ENCODE data around the gene CIAO3. TPM values are rescaled to one million over a fixed set of nuclear protein-coding genes. Genes with fewer than 3 reads are reported as not detected.

Gene CIAO3
- 42.9 and 44.5 TPM in 2 replicates for total RNA-seq (2022)
- percentile 55 among the genes with signal in this experiment for Bru-seq, nascent RNA
- BruChase-seq, experiment 1, labeled RNA remaining after a 2-hour chase: percentile 65 among the genes with signal in this experiment
- BruChase-seq, experiment 2, labeled RNA remaining after a 6-hour chase: percentile 69 among the genes with signal in this experiment
- long read RNA-seq, transcript CIAO3-201 (11 exons, 2,112 nt): major isoform, 29 of 47 reads
- long read RNA-seq, partial matches to known transcripts: 1 of 47 reads
- long read RNA-seq, other reads (novel, unspliced or antisense): 12 of 47 reads

- peak within 1 kb of the TSS; percentile 71 for H3K4me3 Mint-ChIP-seq (ENCODE audit: unreplicated experiment)
- Histone ChIP-seq H3K27me3 (replicated peaks; ENCODE audit: control insufficient read depth, insufficient read depth, low read length) (no peaks in the 10 kb centered on the region), H3K4me3 (ENCODE audit: low read depth, low read length) (peak within 1 kb of the TSS; percentile 69), H3K36me3 (ENCODE audit: control insufficient read depth, insufficient read depth, low read length) (no peaks in the 10 kb centered on the region; the same call in 1 of the 2 replicates), H3K9me3 (no peaks in the 10 kb centered on the region), H3K4me1 (no peaks in the 10 kb centered on the region)
- no peaks in the 10 kb centered on the region for H3K4me1 Mint-ChIP-seq (ENCODE audit: low read depth, unreplicated experiment)
- peaks cover 29% of the 10 kb centered on the region for H3K36me3 Mint-ChIP-seq (ENCODE audit: insufficient read depth, unreplicated experiment)
- DNase-seq: peak; percentile 88 to 94
- intact Hi-C loops (cut with micrococcal nuclease; ENCODE audit: unreplicated experiment): loop anchor here (5.0 kb wide), 1 partner anchor 46 kb away; the partner anchor contains the start of genes CHTF18 and RPUSD1
- H3K27ac Mint-ChIP-seq (ENCODE audit: unreplicated experiment): peak within 1 kb of the TSS; percentile 61
- CTCF ChIA-PET: interaction anchor here (0.6 to 1.0 kb wide), 3 partner anchors 13 to 93 kb away, joined by 4 to 6 read pairs (median 4); no protein-coding TSS in a partner anchor
- no peaks in the 10 kb centered on the region for H3K27me3 Mint-ChIP-seq (ENCODE audit: insufficient read depth, unreplicated experiment)
- BruUV-seq (replicated peaks): TSS peak; percentile 75
- TF ChIP-seq CTCF (IDR thresholded peaks at IDR 0.05; ENCODE audit: insufficient read depth in 1 of 2, low read depth in 1 of 2, low read length in 1 of 2, severe bottlenecking in 1 of 2, unreplicated experiment in 1 of 2): peak; percentile 64 to 87
- no peaks in the 10 kb centered on the region for H3K9me3 Mint-ChIP-seq (ENCODE audit: unreplicated experiment)
- POLR2A ChIA-PET: interaction anchor here (0.5 to 1.6 kb wide), 4 partner anchors 13 to 71 kb away, joined by 3 to 10 read pairs (median 4); partner anchors contain the start of genes CHTF18 and RPUSD1
Observed at GRCh38 chr16:740764-741505, at the start of gene CIAO3. TSS of gene CIAO3 (minus strand) at chr16:740997. CDS start at chr16:740985, 12 bp downstream.

- Histone ChIP-seq H3K36me3 (ENCODE audit: control insufficient read depth, insufficient read depth, low read length) (peaks cover 3% of the 10 kb centered on the region; the same call in 1 of the 2 replicates), H3K4me3 (ENCODE audit: low read depth, low read length) (no peak overlapping the region), H3K27me3 (replicated peaks; ENCODE audit: control insufficient read depth, insufficient read depth, low read length) (no peaks in the 10 kb centered on the region), H3K4me1 (peaks cover 11% of the 10 kb centered on the region; the same call in 1 of the 2 replicates), H3K9me3 (no peaks in the 10 kb centered on the region)
- no peaks in the 10 kb centered on the region for H3K9me3 Mint-ChIP-seq (ENCODE audit: unreplicated experiment)
- no peak for TF ChIP-seq CTCF (IDR thresholded peaks at IDR 0.05; ENCODE audit: insufficient read depth in 1 of 2, low read depth in 1 of 2, low read length in 1 of 2, severe bottlenecking in 1 of 2, unreplicated experiment in 1 of 2)
- no peak for DNase-seq
- intact Hi-C loops (cut with micrococcal nuclease; ENCODE audit: unreplicated experiment): no loop called here
- BruUV-seq (replicated peaks): no TSS peak
- peak overlapping the region; percentile 82 for H3K4me3 Mint-ChIP-seq (ENCODE audit: unreplicated experiment)
- ChIA-PET CTCF (no interaction called here), POLR2A (no interaction called here)
- no peaks in the 10 kb centered on the region for H3K4me1 Mint-ChIP-seq (ENCODE audit: low read depth, unreplicated experiment)
- no peaks in the 10 kb centered on the region for H3K27me3 Mint-ChIP-seq (ENCODE audit: insufficient read depth, unreplicated experiment)
- peaks cover 30% of the 10 kb centered on the region for H3K36me3 Mint-ChIP-seq (ENCODE audit: insufficient read depth, unreplicated experiment)
- H3K27ac Mint-ChIP-seq (ENCODE audit: unreplicated experiment): no peak overlapping the region
Observed at GRCh38 chr16:790086-790485, 49.3 kb upstream of the CIAO3 start.
